Thyroid gland (tissue), 4 donors: Measurements from ENCODE around the gene CLEC19A.

Experiments
- POLR2A ChIP-seq, 2 donors: fragments of 450-650 bp; IDR thresholded peaks; one replicate each; pipeline ENCODE4 v1.6.1; 2017; ENCODE audit warnings: antibody characterized with exemption in 2 of 2, mild to moderate bottlenecking in 2 of 2, moderate library complexity in 1 of 2
- TF ChIP-seq, protein P1 (sequence below), 6 experiments: fragments of 200-600 bp in 3 of 6; fragments of 450-650 bp in 3 of 6; sonication (generic) in 3 of 6; IDR thresholded peaks; one replicate each; pipeline ENCODE4 v1.5.1; 2016 to 2019; ENCODE audit warnings: antibody characterized with exemption in 6 of 6, mild to moderate bottlenecking in 2 of 6, inconsistent platforms in 1 of 6, moderate library complexity in 1 of 6

DNA sequence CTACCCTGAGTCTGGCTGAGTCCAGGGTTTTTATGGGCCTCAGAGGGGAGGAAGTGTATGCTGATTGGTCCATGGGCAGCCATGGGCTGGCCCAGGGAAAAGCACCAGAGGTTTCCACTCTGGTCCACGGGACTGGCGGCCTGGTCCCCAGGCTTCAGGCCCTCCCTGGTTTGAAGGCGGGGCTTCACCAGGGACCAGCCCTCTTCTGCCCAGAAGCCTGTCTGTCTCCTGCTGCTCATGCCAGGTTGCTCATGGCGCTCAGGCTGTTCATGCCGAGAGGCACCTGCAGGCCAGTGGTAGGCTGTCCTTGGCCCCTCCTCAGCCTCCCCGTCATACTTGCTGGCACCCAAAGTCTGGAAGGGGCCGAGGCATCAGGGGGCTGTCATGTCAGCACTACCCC lies 45.0 kb upstream of the CLEC19A start:
- TF ChIP-seq, protein P1, sequence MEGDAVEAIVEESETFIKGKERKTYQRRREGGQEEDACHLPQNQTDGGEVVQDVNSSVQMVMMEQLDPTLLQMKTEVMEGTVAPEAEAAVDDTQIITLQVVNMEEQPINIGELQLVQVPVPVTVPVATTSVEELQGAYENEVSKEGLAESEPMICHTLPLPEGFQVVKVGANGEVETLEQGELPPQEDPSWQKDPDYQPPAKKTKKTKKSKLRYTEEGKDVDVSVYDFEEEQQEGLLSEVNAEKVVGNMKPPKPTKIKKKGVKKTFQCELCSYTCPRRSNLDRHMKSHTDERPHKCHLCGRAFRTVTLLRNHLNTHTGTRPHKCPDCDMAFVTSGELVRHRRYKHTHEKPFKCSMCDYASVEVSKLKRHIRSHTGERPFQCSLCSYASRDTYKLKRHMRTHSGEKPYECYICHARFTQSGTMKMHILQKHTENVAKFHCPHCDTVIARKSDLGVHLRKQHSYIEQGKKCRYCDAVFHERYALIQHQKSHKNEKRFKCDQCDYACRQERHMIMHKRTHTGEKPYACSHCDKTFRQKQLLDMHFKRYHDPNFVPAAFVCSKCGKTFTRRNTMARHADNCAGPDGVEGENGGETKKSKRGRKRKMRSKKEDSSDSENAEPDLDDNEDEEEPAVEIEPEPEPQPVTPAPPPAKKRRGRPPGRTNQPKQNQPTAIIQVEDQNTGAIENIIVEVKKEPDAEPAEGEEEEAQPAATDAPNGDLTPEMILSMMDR (IDR thresholded peaks at IDR 0.05), result no peak
- TF ChIP-seq POLR2A (IDR thresholded peaks at IDR 0.05), result no peak
